ENCODE data around the gene PANK3. TPM values are rescaled to one million over a fixed set of nuclear protein-coding genes. Genes with fewer than 3 reads are reported as not detected.
"Not testable (repeated sequence)": the region's sequence is repeated elsewhere in the genome, so short reads cannot be mapped to it uniquely, and the experiment has no call there.

Gene PANK3
- total RNA-seq, 2 experiments from 2014 or later: 33.8 to 56.2 TPM

DNA sequence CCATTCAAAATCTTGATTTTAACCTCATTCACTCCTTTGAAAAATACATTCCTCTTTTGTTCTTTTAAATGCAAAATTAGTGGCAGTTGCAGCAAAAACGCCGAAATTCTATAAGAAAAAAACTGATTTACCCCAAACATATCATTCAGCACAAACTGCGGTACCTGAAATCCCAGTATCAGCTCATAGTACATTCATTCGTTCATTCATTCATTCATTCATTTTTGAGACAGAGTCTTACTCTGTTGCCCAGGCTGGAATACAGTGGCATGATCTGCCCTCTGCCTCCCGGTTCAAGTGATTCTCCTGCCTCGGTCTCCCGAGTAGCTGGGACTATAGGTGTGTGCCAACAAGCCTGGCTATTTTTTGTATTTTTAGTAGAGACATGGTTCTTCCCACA lies 29.6 kb downstream of the PANK3 start:
- Mint-ChIP-seq H3K9me3 (ENCODE audit: low read depth) (peaks cover 4% of the 10 kb centered on the region), H3K4me3 (no peak overlapping the region), H3K4me1 (peaks cover 3% of the 10 kb centered on the region), H3K27ac (no peak overlapping the region), H3K27me3 (no peaks in the 10 kb centered on the region), H3K36me3 (ENCODE audit: low read depth) (peaks cover 61% of the 10 kb centered on the region)
- POLR2A ChIA-PET: no interaction called here
- ATAC-seq: no peak
- CTCF ChIA-PET: interaction anchor here (1.1 kb wide), 1 partner anchor 11 kb away, joined by 3 read pairs; no protein-coding TSS in a partner anchor
- intact Hi-C loops (cut with DNase I, micrococcal nuclease): no loop called here
- DNase-seq: no peak

DNA sequence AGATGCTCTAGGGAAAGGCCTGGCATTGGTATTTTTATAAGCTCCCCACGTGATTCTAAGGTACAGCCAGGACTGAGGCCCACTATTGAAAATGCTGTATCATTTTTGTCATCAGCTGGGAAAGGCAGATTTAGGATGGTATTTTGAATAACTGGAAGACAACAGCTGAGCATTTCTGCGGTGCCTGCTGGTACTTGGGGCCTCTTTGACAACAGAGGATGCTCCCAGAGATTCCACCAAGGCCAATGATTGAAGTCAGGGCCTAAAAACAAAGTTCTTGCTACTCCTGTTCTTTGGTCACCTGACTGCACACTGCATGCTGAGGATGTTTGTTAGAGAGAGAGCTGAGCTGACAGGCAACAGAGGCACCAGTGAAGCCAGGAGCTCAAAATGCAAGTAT lies 42.0 kb downstream of the PANK3 start:
- Mint-ChIP-seq H3K27ac (no peak overlapping the region), H3K4me3 (no peak overlapping the region), H3K27me3 (peaks cover 9% of the 10 kb centered on the region), H3K36me3 (ENCODE audit: low read depth) (no peaks in the 10 kb centered on the region), H3K4me1 (no peaks in the 10 kb centered on the region), H3K9me3 (ENCODE audit: low read depth) (no peaks in the 10 kb centered on the region)
- CTCF ChIA-PET: interaction anchor here (0.5 to 0.7 kb wide), 2 partner anchors 13 to 320 kb away, joined by 3 read pairs; no protein-coding TSS in a partner anchor
- POLR2A ChIA-PET: no interaction called here
- DNase-seq: no peak
- no peak for ATAC-seq
- intact Hi-C loops (cut with DNase I, micrococcal nuclease): no loop called here

DNA sequence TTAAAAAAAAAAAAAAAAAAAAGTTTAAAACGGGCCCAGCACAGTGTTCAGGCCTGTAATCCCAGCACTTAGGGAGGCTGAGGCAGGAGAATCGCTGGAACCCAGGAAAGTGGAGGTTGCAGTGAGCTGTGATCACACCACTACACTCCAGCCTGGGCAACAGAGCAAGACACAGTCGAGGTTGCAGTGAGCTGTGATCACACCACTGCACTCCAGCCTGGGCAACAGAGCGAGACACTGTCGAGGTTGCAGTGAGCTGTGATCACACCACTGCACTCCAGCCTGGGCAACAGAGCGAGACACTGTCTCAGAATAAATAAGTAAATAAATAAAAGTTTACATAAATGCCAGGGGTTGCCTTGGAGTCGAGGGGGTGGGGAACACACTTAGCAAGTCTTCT lies 44.8 kb downstream of the PANK3 start:
- CTCF ChIA-PET: interaction anchor here (1.2 kb wide), 1 partner anchor 214 kb away, joined by 3 read pairs; no protein-coding TSS in a partner anchor
- H3K9me3 Mint-ChIP-seq (ENCODE audit: low read depth): not testable (repeated sequence)

GRCh38 chr5:168531987-168532864 lies 46.9 kb downstream of the PANK3 start:
- Mint-ChIP-seq H3K9me3 (ENCODE audit: low read depth) (peaks cover 4% of the 10 kb centered on the region), H3K4me3 (no peak overlapping the region), H3K4me1 (peaks cover 10% of the 10 kb centered on the region), H3K36me3 (ENCODE audit: low read depth) (peaks cover 5% of the 10 kb centered on the region), H3K27me3 (peaks cover 40% of the 10 kb centered on the region), H3K27ac (no peak overlapping the region)
- CTCF ChIA-PET: interaction anchor here (0.6 to 0.7 kb wide), 2 partner anchors 70 to 161 kb away, joined by 3 to 4 read pairs; no protein-coding TSS in a partner anchor
- no peak for DNase-seq
- ATAC-seq: no peak
- POLR2A ChIA-PET: no interaction called here
- intact Hi-C loops (cut with DNase I, micrococcal nuclease): no loop called here

More for the DNA sequence above, 44.8 kb downstream of the PANK3 start:
- intact Hi-C loops (cut with DNase I, micrococcal nuclease); H3K36me3 Mint-ChIP-seq (ENCODE audit: low read depth); H3K27ac Mint-ChIP-seq; POLR2A ChIA-PET; ATAC-seq; DNase-seq; H3K4me3 Mint-ChIP-seq; H3K4me1 Mint-ChIP-seq: not testable (repeated sequence)
- H3K27me3 Mint-ChIP-seq: peaks cover 28% of the 10 kb centered on the region

- POLR2A ChIA-PET: no interaction called here
Observed at GRCh38 chr5:168531191-168531590, 48.0 kb downstream of the PANK3 start.

DNA sequence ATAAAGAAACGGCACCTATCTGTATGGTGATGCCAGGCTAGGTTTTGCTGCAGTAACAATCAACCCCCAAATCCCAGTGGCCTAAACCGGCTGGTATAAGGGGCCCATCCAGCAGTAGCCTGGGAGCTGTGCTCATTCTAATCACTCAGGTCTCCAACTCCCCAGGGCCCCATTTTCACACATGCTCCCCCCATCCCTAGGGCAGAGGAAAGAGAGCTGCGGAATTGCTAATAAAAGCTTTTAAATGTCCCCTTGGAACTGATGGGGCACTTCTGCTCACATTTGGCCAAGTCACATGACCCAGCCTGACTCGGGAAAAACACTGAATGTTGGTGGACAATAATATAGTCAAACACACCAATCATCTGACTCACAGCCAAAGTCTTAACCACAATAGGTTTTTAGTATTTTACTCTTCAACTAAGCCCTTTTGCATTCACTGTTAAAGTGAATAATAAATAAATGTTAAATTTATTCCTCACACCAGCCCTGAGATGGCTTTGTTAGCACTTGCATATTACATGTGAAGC lies 48.5 kb downstream of the PANK3 start:
- no peak for DNase-seq
- intact Hi-C loops (cut with DNase I, micrococcal nuclease): no loop called here
- peaks cover 40% of the 10 kb centered on the region for H3K27me3 Mint-ChIP-seq
- peaks cover 10% of the 10 kb centered on the region for H3K4me1 Mint-ChIP-seq
- peak overlapping the region; percentile 55 for H3K4me3 Mint-ChIP-seq
- peaks cover 4% of the 10 kb centered on the region for H3K9me3 Mint-ChIP-seq (ENCODE audit: low read depth)
- no peak for ATAC-seq
- CTCF ChIA-PET: no interaction called here
- peaks cover 5% of the 10 kb centered on the region for H3K36me3 Mint-ChIP-seq (ENCODE audit: low read depth)
- POLR2A ChIA-PET: no interaction called here
- H3K27ac Mint-ChIP-seq: no peak overlapping the region

More at GRCh38 chr5:168531191-168531590, 48.0 kb downstream of the PANK3 start:
- no peak for ATAC-seq
- DNase-seq: no peak
- CTCF ChIA-PET: no interaction called here
- Mint-ChIP-seq H3K4me1 (peaks cover 10% of the 10 kb centered on the region), H3K27me3 (peaks cover 40% of the 10 kb centered on the region), H3K36me3 (ENCODE audit: low read depth) (peaks cover 5% of the 10 kb centered on the region), H3K9me3 (ENCODE audit: low read depth) (peaks cover 4% of the 10 kb centered on the region), H3K27ac (no peak overlapping the region), H3K4me3 (no peak overlapping the region)
- intact Hi-C loops (cut with DNase I, micrococcal nuclease): no loop called here

DNA sequence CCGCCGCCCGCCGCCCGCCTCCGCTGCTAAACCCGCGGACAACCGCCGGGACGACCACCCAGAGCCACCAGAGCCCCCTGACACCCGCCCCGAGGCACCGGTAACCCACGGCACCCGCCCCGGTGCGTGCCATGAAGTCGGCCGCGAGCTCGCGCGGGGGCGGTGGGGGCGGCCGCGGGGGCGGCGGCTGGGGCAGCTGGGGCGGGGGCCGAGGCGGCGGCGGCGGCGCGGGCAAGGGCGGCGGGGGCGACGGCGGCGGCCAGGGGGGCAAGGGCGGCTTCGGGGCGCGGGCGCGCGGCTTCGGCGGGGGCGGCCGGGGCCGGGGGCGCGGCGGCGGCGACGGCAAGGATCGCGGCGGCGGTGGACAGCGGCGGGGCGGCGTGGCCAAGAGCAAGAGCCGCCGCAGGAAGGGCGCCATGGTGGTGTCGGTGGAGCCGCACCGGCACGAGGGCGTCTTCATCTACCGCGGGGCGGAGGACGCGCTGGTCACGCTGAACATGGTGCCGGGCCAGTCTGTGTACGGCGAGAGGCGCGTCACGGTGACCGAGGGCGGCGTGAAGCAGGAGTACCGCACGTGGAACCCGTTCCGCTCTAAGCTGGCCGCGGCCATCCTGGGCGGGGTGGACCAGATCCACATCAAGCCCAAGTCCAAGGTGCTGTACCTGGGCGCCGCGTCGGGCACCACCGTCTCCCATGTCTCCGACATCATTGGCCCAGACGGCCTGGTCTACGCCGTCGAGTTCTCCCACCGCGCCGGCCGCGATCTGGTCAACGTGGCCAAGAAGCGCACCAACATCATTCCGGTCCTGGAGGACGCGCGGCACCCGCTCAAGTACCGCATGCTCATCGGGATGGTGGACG lies 49.6 kb downstream of the PANK3 start:
- peak; percentile 26 for ATAC-seq
- Mint-ChIP-seq H3K27me3 (peaks cover 40% of the 10 kb centered on the region), H3K36me3 (ENCODE audit: low read depth) (peaks cover 5% of the 10 kb centered on the region), H3K9me3 (ENCODE audit: low read depth) (peaks cover 4% of the 10 kb centered on the region), H3K27ac (no peak overlapping the region), H3K4me3 (peak overlapping the region; percentile 55), H3K4me1 (peaks cover 10% of the 10 kb centered on the region)
- DNase-seq: peak; percentile 17
- ChIA-PET CTCF (no interaction called here), POLR2A (no interaction called here)
- intact Hi-C loops (cut with DNase I, micrococcal nuclease): no loop called here

GRCh38 chr5:168528521-168529373 lies 50.4 kb downstream of the PANK3 start, which contains the start of gene FBLL1:
Gene FBLL1, plus strand, starts transcription at chr5:168529305. Its CDS starts 200 bp downstream, at chr5:168529505.
- Mint-ChIP-seq H3K4me1 (peaks cover 10% of the 10 kb centered on the region), H3K36me3 (ENCODE audit: low read depth) (peaks cover 5% of the 10 kb centered on the region), H3K9me3 (ENCODE audit: low read depth) (peaks cover 4% of the 10 kb centered on the region), H3K27ac (no peak within 1 kb of the TSS), H3K4me3 (peak within 1 kb of the TSS; percentile 65), H3K27me3 (peaks cover 40% of the 10 kb centered on the region)
- DNase-seq: peak; percentile 55
- ATAC-seq: peak; percentile 26
- ChIA-PET POLR2A (no interaction called here), CTCF (no interaction called here)
- intact Hi-C loops (cut with DNase I, micrococcal nuclease): loop anchor here in 1 of 2 experiments (1.0 kb wide), 1 partner anchor 51 kb away; the partner anchor contains the start of gene PANK3

DNA sequence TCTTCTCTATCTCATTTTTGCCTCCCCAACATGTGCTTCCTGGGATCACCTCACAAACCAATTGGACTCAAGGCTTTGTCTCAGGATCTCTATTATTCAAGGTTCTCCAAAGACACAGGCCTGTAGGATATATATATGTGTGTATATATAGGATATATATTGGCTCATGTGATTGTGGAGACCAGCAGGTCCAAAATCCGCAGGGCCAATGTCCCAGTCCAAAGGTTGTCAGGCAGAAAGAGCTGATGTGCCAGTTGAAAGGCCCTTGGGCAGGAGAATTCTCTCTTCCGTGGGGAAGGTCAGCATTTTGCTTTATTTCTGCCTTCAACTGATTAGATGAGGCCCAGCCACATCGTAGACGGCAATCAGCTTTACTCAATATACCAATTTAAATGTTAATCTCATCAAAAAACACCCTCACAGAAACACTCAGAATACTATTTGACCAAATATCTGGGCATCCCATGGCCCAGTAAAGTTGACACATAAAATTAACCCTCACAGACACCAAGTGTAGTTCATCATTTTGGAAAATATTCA lies 51.3 kb downstream of the PANK3 start:
- DNase-seq (no peak), ATAC-seq (no peak)
- intact Hi-C loops (cut with DNase I, micrococcal nuclease): loop anchor here in 1 of 2 experiments (1.0 kb wide), 1 partner anchor 51 kb away; the partner anchor contains the start of gene PANK3
- Mint-ChIP-seq H3K4me1 (peaks cover 10% of the 10 kb centered on the region), H3K27ac (no peak overlapping the region), H3K27me3 (peaks cover 34% of the 10 kb centered on the region), H3K9me3 (ENCODE audit: low read depth) (peaks cover 4% of the 10 kb centered on the region), H3K36me3 (ENCODE audit: low read depth) (peaks cover 5% of the 10 kb centered on the region), H3K4me3 (no peak overlapping the region)
- ChIA-PET POLR2A (no interaction called here), CTCF (interaction anchor here (0.7 kb wide), 1 partner anchor 733 kb away, joined by 3 read pairs; no protein-coding TSS in a partner anchor)

DNA sequence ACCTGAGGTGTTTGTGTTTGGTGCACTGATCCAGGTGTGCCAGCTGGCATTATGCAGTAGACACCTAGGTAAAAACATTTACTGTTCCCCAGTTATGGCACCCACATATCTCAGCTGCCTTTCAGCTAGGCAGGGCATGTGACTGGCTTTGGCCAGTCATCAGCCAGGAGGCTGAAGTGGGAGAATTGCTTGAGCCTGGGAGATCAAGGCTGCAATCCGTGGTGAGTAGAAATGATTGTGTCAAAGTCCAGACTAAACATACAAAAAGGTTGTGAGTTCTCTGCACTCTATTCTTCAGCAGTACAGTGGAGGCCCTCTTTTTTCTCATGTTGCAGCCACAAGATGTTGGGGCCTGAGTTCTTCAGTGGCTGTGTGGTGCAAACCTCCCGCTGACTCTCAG lies 53.3 kb downstream of the PANK3 start:
- Mint-ChIP-seq H3K4me1 (peaks cover 10% of the 10 kb centered on the region), H3K36me3 (ENCODE audit: low read depth) (peaks cover 9% of the 10 kb centered on the region), H3K27ac (no peak overlapping the region), H3K4me3 (no peak overlapping the region), H3K9me3 (ENCODE audit: low read depth) (peaks cover 4% of the 10 kb centered on the region), H3K27me3 (peaks cover 24% of the 10 kb centered on the region)
- POLR2A ChIA-PET: no interaction called here
- ATAC-seq (no peak), DNase-seq (no peak)
- CTCF ChIA-PET: no interaction called here
- intact Hi-C loops (cut with DNase I, micrococcal nuclease): no loop called here
